Caco-2 (cell line): ENCODE results near the gene LMX1A. TPM values are rescaled to one million over a fixed set of nuclear protein-coding genes. Genes with fewer than 3 reads are reported as not detected.

ENCODE experiments used
- BruUV-seq: library from RNA; stranded (reverse); fragments of 400-500 nt; replicated peaks from 2 replicates; lab custom pipeline; 2021; lab: Mats Ljungman, UMichigan
- CTCF ChIA-PET: fragments of 300-600 bp; sonication (Branson Sonifier 250); formaldehyde crosslinking; loops from one replicate; lab custom pipeline; 2022; ENCODE audit warnings: antibody characterized with exemption; lab: Charles Lee
- POLR2A ChIA-PET: fragments of 300-600 bp; sonication (Branson Sonifier 250); formaldehyde crosslinking; loops from one replicate; lab custom pipeline; 2022; ENCODE audit warnings: antibody characterized with exemption; lab: Charles Lee
- DNase-seq, 2 experiments: peaks; one replicate each; pipeline versions ENCODE4 v3.0.0 to v3.0.0-alpha.2; 2020 to 2022
- H3K27me3 ChIP-seq: replicated peaks from 2 replicates; pipeline ENCODE4 v1.6.0; 2011; ENCODE audit warnings: low read length; ENCODE audit not compliant: control insufficient read depth, insufficient read depth
- H3K36me3 ChIP-seq: 2 replicates; pipeline ENCODE4 v1.5.1; 2011; ENCODE audit warnings: low read length; ENCODE audit not compliant: control insufficient read depth, insufficient read depth
- H3K4me1 ChIP-seq: fragments of 250-450 bp; sonication (Bioruptor Pico); 2 replicates; pipeline ENCODE4 v1.5.1; 2020; ENCODE audit warnings: mild to moderate bottlenecking
- H3K4me3 ChIP-seq: 2 replicates; pipeline ENCODE4 v1.5.1; 2011; ENCODE audit warnings: low read depth, mild to moderate bottlenecking, control low read depth, low read length
- H3K9me3 ChIP-seq: fragments of 250-450 bp; sonication (Bioruptor Pico); 2 replicates; pipeline ENCODE4 v1.5.1; 2020; ENCODE audit warnings: mild to moderate bottlenecking, moderate library complexity
- H3K27ac Mint-ChIP-seq: one replicate; pipeline ENCODE4 v1.8.0; 2022; ENCODE audit warnings: mixed read lengths; ENCODE audit not compliant: unreplicated experiment
- H3K27me3 Mint-ChIP-seq: one replicate; pipeline ENCODE4 v1.8.0; 2022; ENCODE audit warnings: mixed read lengths; ENCODE audit not compliant: insufficient read depth, unreplicated experiment
- H3K36me3 Mint-ChIP-seq: one replicate; pipeline ENCODE4 v1.8.0; 2022; ENCODE audit warnings: mild to moderate bottlenecking, mixed read lengths; ENCODE audit not compliant: insufficient read depth, unreplicated experiment
- H3K4me1 Mint-ChIP-seq: one replicate; pipeline ENCODE4 v1.8.0; 2022; ENCODE audit warnings: low read depth, mixed read lengths; ENCODE audit not compliant: unreplicated experiment
- H3K4me3 Mint-ChIP-seq: one replicate; pipeline ENCODE4 v1.8.0; 2022; ENCODE audit warnings: mild to moderate bottlenecking, moderate library complexity, mixed read lengths; ENCODE audit not compliant: unreplicated experiment
- H3K9me3 Mint-ChIP-seq: one replicate; pipeline ENCODE4 v1.8.0; 2022; ENCODE audit warnings: mixed read lengths; ENCODE audit not compliant: unreplicated experiment
- intact Hi-C: fragments of 100-400 bp; cut with micrococcal nuclease; formaldehyde crosslinking; loops from one replicate; pipeline ENCODE4 v1.10.0; 2022; ENCODE audit not compliant: unreplicated experiment
- total RNA-seq: library from RNA; stranded (reverse); gene quantifications from 2 replicates; pipeline ENCODE4 v1.2.3, GENCODE V29; 2022
- TF ChIP-seq, protein P1 (sequence below), 2 experiments: fragments of 200-600 bp in 1 of 2; IDR thresholded peaks; 1 replicate in 1 of 2; 2 replicates in 1 of 2; pipeline versions ENCODE4 v1.5.1 to v1.8.0; 2011 to 2022; ENCODE audit warnings: antibody characterized with exemption in 1 of 2, control low read depth in 1 of 2, inconsistent platforms in 1 of 2, low read depth in 1 of 2, low read length in 1 of 2, mild to moderate bottlenecking in 1 of 2, moderate library complexity in 1 of 2; ENCODE audit not compliant: insufficient read depth in 1 of 2, severe bottlenecking in 1 of 2, unreplicated experiment in 1 of 2

Gene LMX1A
- total RNA-seq, 1 experiment from 2014 or later = not detected

GRCh38 chr1:165161130-165161529 is 195.4 kb downstream of the LMX1A start:
- DNase-seq = no peak
- intact Hi-C loops = no loop called here
- no peaks in the 10 kb centered on the region for H3K9me3 Mint-ChIP-seq
- H3K36me3 ChIP-seq = no peaks in the 10 kb centered on the region
- H3K27me3 ChIP-seq = no peaks in the 10 kb centered on the region
- ChIA-PET POLR2A (no interaction called here), CTCF (no interaction called here)
- H3K27me3 Mint-ChIP-seq = peaks cover 8% of the 10 kb centered on the region
- TF ChIP-seq, protein P1, sequence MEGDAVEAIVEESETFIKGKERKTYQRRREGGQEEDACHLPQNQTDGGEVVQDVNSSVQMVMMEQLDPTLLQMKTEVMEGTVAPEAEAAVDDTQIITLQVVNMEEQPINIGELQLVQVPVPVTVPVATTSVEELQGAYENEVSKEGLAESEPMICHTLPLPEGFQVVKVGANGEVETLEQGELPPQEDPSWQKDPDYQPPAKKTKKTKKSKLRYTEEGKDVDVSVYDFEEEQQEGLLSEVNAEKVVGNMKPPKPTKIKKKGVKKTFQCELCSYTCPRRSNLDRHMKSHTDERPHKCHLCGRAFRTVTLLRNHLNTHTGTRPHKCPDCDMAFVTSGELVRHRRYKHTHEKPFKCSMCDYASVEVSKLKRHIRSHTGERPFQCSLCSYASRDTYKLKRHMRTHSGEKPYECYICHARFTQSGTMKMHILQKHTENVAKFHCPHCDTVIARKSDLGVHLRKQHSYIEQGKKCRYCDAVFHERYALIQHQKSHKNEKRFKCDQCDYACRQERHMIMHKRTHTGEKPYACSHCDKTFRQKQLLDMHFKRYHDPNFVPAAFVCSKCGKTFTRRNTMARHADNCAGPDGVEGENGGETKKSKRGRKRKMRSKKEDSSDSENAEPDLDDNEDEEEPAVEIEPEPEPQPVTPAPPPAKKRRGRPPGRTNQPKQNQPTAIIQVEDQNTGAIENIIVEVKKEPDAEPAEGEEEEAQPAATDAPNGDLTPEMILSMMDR (IDR thresholded peaks at IDR 0.05; ENCODE audit: insufficient read depth in 1 of 2, low read depth in 1 of 2, low read length in 1 of 2, severe bottlenecking in 1 of 2, unreplicated experiment in 1 of 2) = no peak
- no TSS peak for BruUV-seq
- H3K4me1 ChIP-seq = no peaks in the 10 kb centered on the region
- H3K4me3 Mint-ChIP-seq = no peak overlapping the region
- no peaks in the 10 kb centered on the region for H3K9me3 ChIP-seq
- H3K36me3 Mint-ChIP-seq = no peaks in the 10 kb centered on the region
- no peak overlapping the region for H3K27ac Mint-ChIP-seq
- H3K4me1 Mint-ChIP-seq = no peaks in the 10 kb centered on the region
- no peak overlapping the region for H3K4me3 ChIP-seq

DNA sequence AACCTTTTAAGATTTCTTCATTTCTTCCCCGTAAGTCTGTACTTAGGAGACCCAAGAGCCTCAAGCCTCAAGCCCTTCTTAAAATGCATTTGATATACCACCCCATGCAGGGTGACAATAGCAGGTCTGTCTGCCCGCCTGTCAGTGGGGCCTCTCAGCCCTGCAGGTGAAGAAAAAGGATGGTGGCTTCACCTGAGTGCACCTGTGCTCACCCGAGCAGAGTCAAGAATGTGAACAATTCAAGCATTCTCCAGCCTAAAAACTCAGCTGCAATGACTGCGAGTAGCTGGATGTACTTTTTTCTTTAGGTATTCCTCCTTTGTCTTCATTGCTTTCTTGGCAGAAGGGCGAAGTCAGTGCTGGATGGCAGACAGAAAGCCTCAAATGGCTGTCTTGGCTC is 203.3 kb downstream of the LMX1A start:
- H3K27ac Mint-ChIP-seq = no peak overlapping the region
- no TSS peak for BruUV-seq

DNA sequence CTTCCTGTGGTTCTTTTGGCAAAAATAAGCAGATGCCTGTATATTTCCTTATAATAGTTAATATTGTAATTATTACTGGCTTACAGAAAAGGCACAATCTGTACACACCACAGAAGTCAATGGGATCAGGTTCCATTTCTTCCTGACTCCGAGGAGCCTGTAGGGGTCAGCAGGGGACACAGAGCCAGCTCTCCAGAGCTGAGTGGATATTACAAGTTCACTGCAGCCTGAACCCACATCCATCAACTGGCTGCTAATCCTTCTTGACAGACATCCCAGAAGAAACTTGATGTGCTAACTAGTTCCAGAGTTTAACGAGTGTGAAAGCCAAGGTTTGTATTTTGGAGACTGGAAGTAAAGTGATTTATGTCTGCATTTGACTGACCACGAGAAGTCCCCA is 203.8 kb downstream of the LMX1A start:
- BruUV-seq = no TSS peak
- intact Hi-C loops = no loop called here
- no peak overlapping the region for H3K27ac Mint-ChIP-seq
- POLR2A ChIA-PET = no interaction called here
- H3K36me3 Mint-ChIP-seq = no peaks in the 10 kb centered on the region
- no peaks in the 10 kb centered on the region for H3K4me1 ChIP-seq
- H3K4me3 Mint-ChIP-seq = no peak overlapping the region
- no peaks in the 10 kb centered on the region for H3K27me3 ChIP-seq
- H3K4me1 Mint-ChIP-seq = peaks cover 3% of the 10 kb centered on the region
- TF ChIP-seq, protein P1 (IDR thresholded peaks at IDR 0.05; ENCODE audit: insufficient read depth in 1 of 2, low read depth in 1 of 2, low read length in 1 of 2, severe bottlenecking in 1 of 2, unreplicated experiment in 1 of 2) = peak; percentile 35 to 60
- H3K36me3 ChIP-seq = no peaks in the 10 kb centered on the region
- H3K9me3 ChIP-seq = no peaks in the 10 kb centered on the region
- peaks cover 9% of the 10 kb centered on the region for H3K9me3 Mint-ChIP-seq
- peaks cover 4% of the 10 kb centered on the region for H3K27me3 Mint-ChIP-seq
- no peak overlapping the region for H3K4me3 ChIP-seq
- CTCF ChIA-PET = interaction anchor here (1.0 kb wide), 1 partner anchor 23 kb away, joined by 3 read pairs; no protein-coding TSS in a partner anchor
- peak in 1 of 2 experiments; percentile 29 for DNase-seq

More for the DNA sequence above, 203.3 kb downstream of the LMX1A start:
- Histone ChIP-seq H3K27me3 (no peaks in the 10 kb centered on the region), H3K9me3 (no peaks in the 10 kb centered on the region), H3K36me3 (no peaks in the 10 kb centered on the region), H3K4me3 (no peak overlapping the region), H3K4me1 (no peaks in the 10 kb centered on the region)
- ChIA-PET CTCF (interaction anchor here (1.0 kb wide), 1 partner anchor 24 kb away, joined by 3 read pairs; no protein-coding TSS in a partner anchor), POLR2A (no interaction called here)
- no peaks in the 10 kb centered on the region for H3K36me3 Mint-ChIP-seq
- peaks cover 9% of the 10 kb centered on the region for H3K9me3 Mint-ChIP-seq
- H3K27me3 Mint-ChIP-seq = peaks cover 8% of the 10 kb centered on the region
- TF ChIP-seq, protein P1 (IDR thresholded peaks at IDR 0.05; ENCODE audit: insufficient read depth in 1 of 2, low read depth in 1 of 2, low read length in 1 of 2, severe bottlenecking in 1 of 2, unreplicated experiment in 1 of 2) = no peak
- no peak for DNase-seq
- no peak overlapping the region for H3K4me3 Mint-ChIP-seq
- H3K4me1 Mint-ChIP-seq = no peaks in the 10 kb centered on the region
- intact Hi-C loops = no loop called here
